Stimulated activated memory B cell treated with anti-CD40 and anti-IgM and Interleukin-4, amounts not matched to agents 10 μg/mL and 1 μg/mL and 100 μg/mL, for 72 hours (primary cell): ENCODE measurements around the gene HSPB1.
A peak's percentile ranks its signal among the peaks of the same experiment; 100 is the strongest.

Experiments used
- ATAC-seq: fragments of 150-1000 bp; cut with Tn5 transposase; 2 replicates; pipeline ENCODE4 v1.10.0; 2021
- H3K27ac Mint-ChIP-seq: one replicate; pipeline ENCODE4 v1.8.0; 2022; ENCODE audit warnings: mild to moderate bottlenecking, mixed read lengths
- H3K27me3 Mint-ChIP-seq: one replicate; pipeline ENCODE4 v1.8.0; 2022; ENCODE audit warnings: mixed read lengths
- H3K36me3 Mint-ChIP-seq: one replicate; pipeline ENCODE4 v1.8.0; 2022; ENCODE audit warnings: mixed read lengths
- H3K4me1 Mint-ChIP-seq: one replicate; pipeline ENCODE4 v1.8.0; 2022; ENCODE audit warnings: mixed read lengths
- H3K4me3 Mint-ChIP-seq: one replicate; pipeline ENCODE4 v1.8.0; 2022; ENCODE audit warnings: mild to moderate bottlenecking, moderate library complexity, mixed read lengths
- H3K9me3 Mint-ChIP-seq: one replicate; pipeline ENCODE4 v1.8.0; 2022; ENCODE audit warnings: mixed read lengths

HSPB1 gene

GRCh38 chr7:76351372-76351771, 48.9 kb downstream of the HSPB1 start:
- peaks cover 68% of the 10 kb centered on the region for H3K4me1 Mint-ChIP-seq
- no peak overlapping the region for H3K27ac Mint-ChIP-seq
- H3K36me3 Mint-ChIP-seq = peaks cover 50% of the 10 kb centered on the region
- no peak for ATAC-seq
- no peaks in the 10 kb centered on the region for H3K27me3 Mint-ChIP-seq
- H3K9me3 Mint-ChIP-seq = no peaks in the 10 kb centered on the region
- no peak overlapping the region for H3K4me3 Mint-ChIP-seq

- Mint-ChIP-seq H3K4me1 (peaks cover 66% of the 10 kb centered on the region), H3K9me3 (no peaks in the 10 kb centered on the region), H3K4me3 (no peak overlapping the region), H3K27me3 (no peaks in the 10 kb centered on the region), H3K27ac (peak overlapping the region; percentile 48), H3K36me3 (peaks cover 42% of the 10 kb centered on the region)
- ATAC-seq = no peak
Measured at GRCh38 chr7:76352193-76352592, 49.7 kb downstream of the HSPB1 start.

GRCh38 chr7:76353744-76354143, 51.3 kb downstream of the HSPB1 start:
- Mint-ChIP-seq H3K36me3 (peaks cover 43% of the 10 kb centered on the region), H3K4me1 (peaks cover 69% of the 10 kb centered on the region), H3K27ac (no peak overlapping the region), H3K9me3 (no peaks in the 10 kb centered on the region), H3K4me3 (no peak overlapping the region), H3K27me3 (no peaks in the 10 kb centered on the region)
- ATAC-seq = no peak
